Transverse colon (tissue), 4 donors: ENCODE measurements around the gene KRTCAP2. TPM values are rescaled to one million over a fixed set of nuclear protein-coding genes. Genes with fewer than 3 reads are reported as not detected.

Experiments
- DNase-seq: peaks from one replicate; pipeline ENCODE4 v3.0.0-alpha.2; 2019
- H3K27ac ChIP-seq, 4 donors: fragments of 200-600 bp; sonication (generic); 2 replicates each; pipeline ENCODE4 v1.5.1; 2016 to 2018; ENCODE audit warnings: inconsistent platforms in 4 of 4
- H3K27me3 ChIP-seq: fragments of 200-600 bp; sonication (generic); 2 replicates; pipeline ENCODE4 v1.5.1; 2017; ENCODE audit warnings: inconsistent platforms
- H3K36me3 ChIP-seq, 4 donors: fragments of 200-600 bp; sonication (generic); 2 replicates each; pipeline ENCODE4 v1.5.1; 2017 to 2019; ENCODE audit warnings: inconsistent platforms in 4 of 4
- H3K4me1 ChIP-seq, 4 donors: fragments of 200-600 bp; sonication (generic); 2 replicates each; pipeline ENCODE4 v1.5.1; 2017 to 2020; ENCODE audit warnings: inconsistent platforms in 4 of 4
- H3K4me3 ChIP-seq, 4 donors: fragments of 200-600 bp; sonication (generic); 1 replicate in 1 of 4; 2 replicates in 3 of 4; pipeline versions ENCODE4 v1.5.1 to v1.6.1; 2017 to 2019; ENCODE audit warnings: inconsistent platforms in 4 of 4
- H3K9me3 ChIP-seq, 2 donors: fragments of 200-600 bp; sonication (generic); 2 replicates each; pipeline ENCODE4 v1.5.1; 2017 to 2019; ENCODE audit warnings: inconsistent platforms in 2 of 2
- EP300 ChIP-seq: sonication (generic); formaldehyde crosslinking; IDR thresholded peaks from one replicate; pipeline ENCODE4 v1.6.1; 2017; ENCODE audit warnings: antibody characterized with exemption, low read depth
- POLR2A ChIP-seq: fragments of 450-650 bp; IDR thresholded peaks from one replicate; pipeline ENCODE4 v1.6.1; 2016; ENCODE audit warnings: antibody characterized with exemption, mild to moderate bottlenecking, moderate library complexity
- POLR2AphosphoS5 ChIP-seq, 3 donors: sonication (generic); formaldehyde crosslinking; IDR thresholded peaks; one replicate each; pipeline ENCODE4 v1.6.1; 2016; ENCODE audit warnings: antibody characterized with exemption in 3 of 3
- WGBS, 2 donors: methylation state at CpG; one replicate each; pipeline ENCODE4 v1.1.5; 2018; ENCODE audit warnings: low coverage in 1 of 2; 5-methylcytosine and 5-hydroxymethylcytosine counted together
- in situ Hi-C, 4 donors: fragments of 200-750 bp; cut with MboI; loops; one replicate each; pipeline versions ENCODE4 v1.15.0 to v1.15.1; 2017; ENCODE audit warnings: low sequenced_read_pairs in 3 of 4, low pct_ligation_motif_present in 1 of 4, low pct_unique_long_range_greater_than_20kb in 1 of 4
- intact Hi-C: fragments of 100-400 bp; cut with DNase I; formaldehyde crosslinking; loops from one replicate; pipeline ENCODE4 v1.15.1; 2023; ENCODE audit warnings: low total_unique reads
- total RNA-seq, 4 donors: library from RNA; depleted of rRNA; stranded (reverse); fragments of >200 nt; gene quantifications; one replicate each; pipeline ENCODE4 v1.1.0, GENCODE V29; 2016
- TF ChIP-seq, protein P1 (sequence below), 5 experiments: fragments of 200-600 bp in 3 of 5; fragments of 450-650 bp in 2 of 5; sonication (generic) in 3 of 5; IDR thresholded peaks; 1 replicate in 2 of 5; 2 replicates in 3 of 5; pipeline ENCODE4 v1.5.1; 2016 to 2017; ENCODE audit warnings: antibody characterized with exemption in 5 of 5, inconsistent platforms in 3 of 5, mild to moderate bottlenecking in 2 of 5, moderate library complexity in 1 of 5

The KRTCAP2 gene
- total RNA-seq, 4 donors from 2014 or later: 106 to 240 (median 131) TPM

DNA sequence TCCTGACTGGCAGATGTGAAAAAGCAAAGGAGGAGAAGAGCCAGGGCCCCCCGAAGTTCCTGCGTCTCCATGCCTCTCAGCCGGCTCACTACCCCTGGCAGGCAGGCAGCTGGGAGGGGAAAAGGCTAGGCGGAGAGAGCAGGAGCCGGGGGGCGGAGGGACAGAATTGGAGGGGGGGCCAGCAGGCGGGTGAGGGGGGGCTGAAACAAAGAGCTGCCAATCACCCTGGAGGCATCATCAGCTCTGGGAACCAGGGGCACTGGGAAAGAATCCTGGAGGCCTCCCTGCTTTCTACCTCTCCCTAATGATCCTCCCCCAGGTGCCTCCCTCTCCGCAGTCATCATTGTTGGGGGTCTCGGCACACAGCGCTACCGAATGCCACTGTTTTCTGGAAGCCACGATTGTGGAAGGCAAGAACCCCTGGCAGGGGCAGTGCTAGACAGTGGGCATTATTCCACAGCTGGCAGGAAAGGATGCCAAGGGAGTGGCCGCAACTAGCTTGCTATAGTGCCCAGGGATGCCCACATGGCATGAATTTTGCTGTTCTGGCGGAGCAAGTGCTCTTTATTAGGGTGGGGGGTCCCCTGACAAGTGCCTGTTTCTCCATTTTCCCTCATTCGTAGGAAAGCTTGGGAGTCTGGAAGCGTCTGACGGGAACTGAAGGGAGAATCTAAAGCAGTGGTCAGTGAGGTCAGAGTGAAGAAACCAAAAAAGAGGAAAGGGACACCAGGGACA lies 34.9 kb upstream of the KRTCAP2 start, which contains the start of gene THBS3:
Gene THBS3 (minus strand): TSS at position 92 of the 735 bp plus-strand sequence. CDS start 21 bp downstream, at position 71.
- H3K27me3 ChIP-seq: no peaks in the 10 kb centered on the region
- no peak for TF ChIP-seq EP300
- TF ChIP-seq, protein P1, sequence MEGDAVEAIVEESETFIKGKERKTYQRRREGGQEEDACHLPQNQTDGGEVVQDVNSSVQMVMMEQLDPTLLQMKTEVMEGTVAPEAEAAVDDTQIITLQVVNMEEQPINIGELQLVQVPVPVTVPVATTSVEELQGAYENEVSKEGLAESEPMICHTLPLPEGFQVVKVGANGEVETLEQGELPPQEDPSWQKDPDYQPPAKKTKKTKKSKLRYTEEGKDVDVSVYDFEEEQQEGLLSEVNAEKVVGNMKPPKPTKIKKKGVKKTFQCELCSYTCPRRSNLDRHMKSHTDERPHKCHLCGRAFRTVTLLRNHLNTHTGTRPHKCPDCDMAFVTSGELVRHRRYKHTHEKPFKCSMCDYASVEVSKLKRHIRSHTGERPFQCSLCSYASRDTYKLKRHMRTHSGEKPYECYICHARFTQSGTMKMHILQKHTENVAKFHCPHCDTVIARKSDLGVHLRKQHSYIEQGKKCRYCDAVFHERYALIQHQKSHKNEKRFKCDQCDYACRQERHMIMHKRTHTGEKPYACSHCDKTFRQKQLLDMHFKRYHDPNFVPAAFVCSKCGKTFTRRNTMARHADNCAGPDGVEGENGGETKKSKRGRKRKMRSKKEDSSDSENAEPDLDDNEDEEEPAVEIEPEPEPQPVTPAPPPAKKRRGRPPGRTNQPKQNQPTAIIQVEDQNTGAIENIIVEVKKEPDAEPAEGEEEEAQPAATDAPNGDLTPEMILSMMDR (IDR thresholded peaks at IDR 0.05): no peak
- no peak for TF ChIP-seq POLR2AphosphoS5 (IDR thresholded peaks at IDR 0.05)
- TF ChIP-seq POLR2A: no peak
- peak within 1 kb of the TSS; percentile 96 to 99 (median 98) for H3K27ac ChIP-seq
- in situ Hi-C loops: no loop called here
- H3K4me1 ChIP-seq: peaks cover 24 to 29% (median 26%) of the 10 kb centered on the region in 4 donors
- no peaks in the 10 kb centered on the region for H3K36me3 ChIP-seq
- peak within 1 kb of the TSS; percentile 71 to 92 (median 84) for H3K4me3 ChIP-seq
- H3K9me3 ChIP-seq: no peaks in the 10 kb centered on the region
- WGBS, 2 donors: 7 to 18% methylated on average over 3 to 17 of the region's 17 CpGs
- DNase-seq: no peak
- intact Hi-C loops: loop anchor here (2.0 kb wide), 1 partner anchor 19 kb away; no protein-coding TSS in a partner anchor

DNA sequence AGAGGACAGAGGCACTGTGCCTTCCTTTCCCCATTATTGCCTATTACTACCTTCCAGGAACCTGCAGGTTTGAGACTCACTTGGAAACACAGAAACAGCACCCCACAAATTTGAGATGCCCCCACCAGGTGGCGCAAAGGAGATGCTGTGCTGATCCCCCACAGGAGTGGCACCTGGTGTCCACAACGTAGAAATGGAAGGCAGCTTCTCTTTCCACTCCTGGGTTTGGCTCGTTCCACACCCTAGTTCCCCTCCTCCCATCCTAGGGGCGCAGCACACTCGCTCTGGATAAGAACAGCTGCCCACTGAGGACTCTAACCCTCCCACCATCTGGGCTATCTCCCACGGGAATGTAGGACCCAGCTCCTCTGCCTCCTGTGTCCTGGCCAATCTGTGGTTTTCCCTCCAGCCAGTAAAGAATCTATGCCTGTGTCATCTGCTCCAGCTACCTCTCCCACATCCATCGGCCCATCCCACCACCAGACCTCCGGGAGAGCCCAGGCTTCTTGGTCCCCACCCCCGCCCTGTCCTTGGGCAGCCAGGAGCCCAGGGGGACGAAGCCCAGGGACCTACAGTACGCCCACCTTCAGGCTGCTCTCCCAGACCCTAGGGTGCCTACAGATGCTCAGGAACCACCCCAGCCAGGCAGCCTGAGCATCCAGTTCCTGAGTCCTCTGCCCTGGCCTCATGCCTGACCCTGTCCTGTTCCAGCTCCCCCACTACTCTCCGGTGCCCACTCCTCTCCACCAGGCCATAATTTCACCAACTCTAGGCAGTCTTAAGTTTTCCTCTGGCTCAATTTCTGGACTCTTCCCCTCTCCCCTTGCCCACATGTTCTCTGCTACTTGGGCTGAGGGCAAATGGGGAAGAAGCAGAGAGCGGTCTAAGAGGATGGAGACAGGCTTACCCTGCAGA lies 34.0 kb upstream of the KRTCAP2 start:
- H3K27ac ChIP-seq: peak overlapping the region; percentile 96 to 99 (median 98)
- peak overlapping the region in 2 of 4 donors; percentile 71 to 91 for H3K4me3 ChIP-seq
- H3K4me1 ChIP-seq: peaks cover 24 to 29% (median 26%) of the 10 kb centered on the region in 4 donors
- DNase-seq: peak; percentile 92
- H3K9me3 ChIP-seq: no peaks in the 10 kb centered on the region
- WGBS, 2 donors: 27 to 40% methylated on average over 1 to 13 of the region's 13 CpGs
- H3K27me3 ChIP-seq: no peaks in the 10 kb centered on the region
- TF ChIP-seq, protein P1 (IDR thresholded peaks at IDR 0.05): peak; percentile 83 to 96 (median 90)
- TF ChIP-seq EP300: no peak
- TF ChIP-seq POLR2A: no peak
- peak in 1 of 3 donors; percentile 44 for TF ChIP-seq POLR2AphosphoS5 (IDR thresholded peaks at IDR 0.05)
- in situ Hi-C loops (no loop called here), intact Hi-C loops (no loop called here)
- H3K36me3 ChIP-seq: no peaks in the 10 kb centered on the region

DNA sequence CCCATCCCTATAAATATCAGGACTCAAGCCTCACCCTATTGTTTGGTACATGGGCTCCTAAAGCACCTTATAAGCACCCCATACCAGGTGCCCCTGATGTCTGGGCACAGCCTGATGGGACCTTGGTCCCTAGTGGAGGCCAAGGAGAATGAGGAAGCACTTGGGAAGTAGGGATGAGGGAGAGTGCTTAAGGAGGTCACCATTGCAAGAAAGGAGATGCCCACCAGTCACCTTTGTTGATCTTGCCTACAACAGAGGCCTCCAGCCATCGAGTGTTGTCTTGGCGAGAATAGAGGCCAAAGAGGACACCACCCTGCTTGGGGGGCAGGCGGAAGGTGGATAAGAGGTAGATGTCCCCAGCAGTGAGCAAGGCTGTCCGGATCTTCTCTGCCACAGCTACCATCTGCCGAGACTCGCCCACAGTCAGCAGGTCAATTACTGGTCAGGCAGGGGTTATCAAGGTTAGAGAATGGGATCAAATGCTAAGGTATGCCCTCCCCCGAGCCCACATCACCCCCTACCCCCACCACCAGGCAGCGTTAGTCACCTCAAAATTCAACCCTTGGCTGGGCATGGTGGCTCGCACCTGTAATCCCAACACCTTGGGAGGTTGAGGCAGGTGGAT lies 33.0 kb upstream of the KRTCAP2 start:
- H3K4me3 ChIP-seq: no peak overlapping the region
- H3K27ac ChIP-seq: peak overlapping the region in 2 of 4 donors; percentile 98 to 99
- DNase-seq: no peak
- H3K9me3 ChIP-seq: no peaks in the 10 kb centered on the region
- 70% methylated on average over 9 of the region's 9 CpGs; no CpG with 5 or more reads in 1 of the 2 donors for WGBS, 2 donors
- intact Hi-C loops (no loop called here), in situ Hi-C loops (no loop called here)
- no peaks in the 10 kb centered on the region for H3K36me3 ChIP-seq
- TF ChIP-seq EP300 (no peak), POLR2AphosphoS5 (IDR thresholded peaks at IDR 0.05) (no peak), POLR2A (no peak)
- TF ChIP-seq, protein P1 (IDR thresholded peaks at IDR 0.05): no peak
- peaks cover 24 to 29% (median 26%) of the 10 kb centered on the region in 4 donors for H3K4me1 ChIP-seq
- no peaks in the 10 kb centered on the region for H3K27me3 ChIP-seq
